ENCODE results near the gene CACNA1B.

- TF ChIP-seq CTCF (IDR thresholded peaks at IDR 0.05) (no peak), POLR2AphosphoS5 (IDR thresholded peaks at IDR 0.05) (no peak), POLR2A (IDR thresholded peaks at IDR 0.05) (no peak), EP300 (IDR thresholded peaks at IDR 0.05) (no peak)
Observed at GRCh38 chr9:137955224-137955570, 77.6 kb downstream of the CACNA1B start.

Measured in upper lobe of left lung (tissue), 4 donors.